Heart left ventricle (tissue), 13 donors: Measurements from ENCODE around the gene STRN4.

ENCODE experiments used
- POLR2A ChIP-seq, 2 donors: fragments of 450-650 bp; IDR thresholded peaks; one replicate each; pipeline ENCODE4 v1.6.1; 2017; ENCODE audit warnings: antibody characterized with exemption in 2 of 2, mild to moderate bottlenecking in 2 of 2, moderate library complexity in 2 of 2
- TF ChIP-seq, protein P1 (sequence below), 12 donors: fragments of 200-600 bp; sonication (generic) in 4 of 12; IDR thresholded peaks; one replicate each; pipeline versions ENCODE4 v1.5.0 to v1.8.0; 2018 to 2022; ENCODE audit warnings: antibody characterized with exemption in 12 of 12, mild to moderate bottlenecking in 5 of 12
- donor health status: ischemic (EF 13 %, LVEDD 7.1; RV severe dilation, severe dysfunction).
- donor health status: DM: no; HTN: yes; CAD: no.
- donor health status: DM: no; HTN: no; CAD: no.
- donor health status: ischemic (EF 25% LVEDD 6.9; RV normal size, moderate dysfunction).
- donor health status: ischemic (EF 25% LVEDD 5.7; RV mildly dilated, moderate dysfunction).
- donor health status: ischemic (EF 35%, LVEDD 5.7; RV mildly dilated, moderate dysfunction).
- donor health status: nonischemic (EF 11% LVEDD 7.7; RV severe dilation, severe dysfunction).
- donor health status: DM: yes; HTN: yes; CAD: no.
- donor health status: PGD.
- donor health status: ischemic (EF 29% LVEDD 5.4; RV normal size, mild dysfunction).
- donor health status: nonischemic (EF 23%, LVEDD 6.1; RV moderate dilation, normal function).

- TF ChIP-seq, protein P1, sequence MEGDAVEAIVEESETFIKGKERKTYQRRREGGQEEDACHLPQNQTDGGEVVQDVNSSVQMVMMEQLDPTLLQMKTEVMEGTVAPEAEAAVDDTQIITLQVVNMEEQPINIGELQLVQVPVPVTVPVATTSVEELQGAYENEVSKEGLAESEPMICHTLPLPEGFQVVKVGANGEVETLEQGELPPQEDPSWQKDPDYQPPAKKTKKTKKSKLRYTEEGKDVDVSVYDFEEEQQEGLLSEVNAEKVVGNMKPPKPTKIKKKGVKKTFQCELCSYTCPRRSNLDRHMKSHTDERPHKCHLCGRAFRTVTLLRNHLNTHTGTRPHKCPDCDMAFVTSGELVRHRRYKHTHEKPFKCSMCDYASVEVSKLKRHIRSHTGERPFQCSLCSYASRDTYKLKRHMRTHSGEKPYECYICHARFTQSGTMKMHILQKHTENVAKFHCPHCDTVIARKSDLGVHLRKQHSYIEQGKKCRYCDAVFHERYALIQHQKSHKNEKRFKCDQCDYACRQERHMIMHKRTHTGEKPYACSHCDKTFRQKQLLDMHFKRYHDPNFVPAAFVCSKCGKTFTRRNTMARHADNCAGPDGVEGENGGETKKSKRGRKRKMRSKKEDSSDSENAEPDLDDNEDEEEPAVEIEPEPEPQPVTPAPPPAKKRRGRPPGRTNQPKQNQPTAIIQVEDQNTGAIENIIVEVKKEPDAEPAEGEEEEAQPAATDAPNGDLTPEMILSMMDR (IDR thresholded peaks at IDR 0.05), result no peak
- no peak for TF ChIP-seq POLR2A (IDR thresholded peaks at IDR 0.05)
Observed at GRCh38 chr19:46772170-46773017, 26.1 kb upstream of the STRN4 start.
